Measurements from ENCODE around the gene KLF7.

- no peak for TF ChIP-seq JUNB (CRISPR knock-in tag; conservative IDR thresholded peaks at IDR 0.05)
- TF ChIP-seq ZNF282 (CRISPR knock-in tag; IDR thresholded peaks at IDR 0.05): no peak
Measured at GRCh38 chr2:207154556-207155510, 10.9 kb downstream of the KLF7 start.
